ENCODE measurements around the gene RALB.
"Not testable (repeated sequence)": the region's sequence is repeated elsewhere in the genome, so short reads cannot be mapped to it uniquely, and the experiment has no call there.

RALB gene

DNA sequence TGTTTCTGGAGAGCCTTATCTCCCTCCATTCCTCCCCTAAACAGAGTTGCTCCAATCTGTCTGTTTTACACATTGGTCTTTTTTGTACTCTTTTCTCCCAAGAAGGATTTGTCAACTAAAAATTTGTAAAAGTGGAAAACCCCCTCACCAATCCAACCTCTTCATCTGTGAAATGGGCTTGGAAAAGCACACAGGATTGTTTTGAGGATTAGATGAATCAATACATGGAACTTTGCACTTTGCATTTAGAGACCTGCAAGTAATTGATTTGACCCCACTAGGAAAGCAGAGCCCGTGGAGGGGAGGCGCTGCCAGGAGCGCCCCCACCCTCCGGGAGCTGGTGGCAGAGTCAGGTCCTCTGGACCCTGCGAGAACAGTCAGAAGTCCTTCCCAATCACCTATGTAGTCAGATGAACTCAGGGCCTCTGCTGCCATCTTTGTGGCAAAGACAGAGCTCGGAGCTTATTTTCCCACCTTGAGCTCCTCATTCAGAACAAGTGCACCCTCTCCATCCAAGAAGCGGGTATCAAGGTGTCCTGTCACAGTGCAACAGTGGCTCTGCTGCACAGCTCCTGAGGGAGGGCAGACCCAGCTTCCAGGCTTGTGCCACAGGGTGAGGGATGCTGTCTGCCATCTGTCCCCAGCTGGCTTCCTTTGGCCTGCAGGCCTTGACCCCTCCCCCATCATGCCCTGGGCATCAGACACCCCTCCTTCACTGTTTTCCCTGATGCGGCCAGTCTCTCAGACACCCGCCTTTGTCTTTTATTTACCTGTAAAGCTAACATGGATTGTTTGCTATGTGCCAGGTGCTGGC is 27.7 kb upstream of the RALB start:
- no peak for DNase-seq (ENCODE audit: low read depth in 1 of 2, low spot score in 1 of 2)

DNA sequence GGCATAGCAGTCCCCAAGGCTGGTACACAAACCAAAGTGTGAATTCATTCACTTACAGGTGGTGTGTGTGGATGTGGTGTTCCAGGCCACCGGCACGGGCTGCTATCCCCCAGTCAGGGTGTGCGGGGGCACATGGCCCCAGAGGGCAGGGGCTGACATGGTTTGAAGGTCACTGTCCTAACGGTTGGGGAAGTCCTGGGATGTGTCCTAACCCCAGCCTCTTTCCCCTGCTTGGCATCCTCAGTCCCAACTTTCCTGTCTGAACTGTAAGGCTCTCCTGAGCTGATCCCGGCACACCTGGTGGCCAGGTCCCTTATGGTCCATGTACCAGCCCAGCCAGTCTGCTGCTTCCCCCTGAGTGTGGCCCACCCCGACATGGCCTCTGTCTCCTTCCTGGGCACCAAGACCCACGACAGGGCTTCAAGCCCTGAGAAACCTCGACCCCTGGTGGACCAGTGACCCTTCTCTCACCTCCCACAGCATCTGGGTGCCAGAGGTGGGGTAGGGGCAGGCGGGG is 27.0 kb upstream of the RALB start:
- no peak for DNase-seq (ENCODE audit: low read depth in 1 of 2, low spot score in 1 of 2)

DNA sequence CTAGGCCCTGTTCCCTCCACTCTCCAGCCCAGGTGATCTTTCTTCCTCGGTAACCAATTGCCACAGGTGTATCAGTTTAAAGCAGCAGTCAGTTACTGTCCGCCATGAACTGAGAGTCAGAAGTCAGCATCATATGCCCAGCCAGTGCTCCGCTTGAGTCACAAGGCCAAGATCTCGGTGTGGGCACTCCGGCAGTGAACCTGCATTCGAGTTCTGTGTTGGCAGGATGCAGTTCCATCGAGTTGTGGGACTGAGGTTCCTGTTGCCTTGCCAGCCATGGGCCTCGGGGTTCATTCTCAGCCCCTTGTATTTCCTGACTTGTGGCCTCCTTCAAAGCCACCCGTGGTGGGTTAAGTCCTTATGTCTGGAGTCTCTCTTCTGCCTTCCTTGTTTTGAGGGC is 26.3 kb upstream of the RALB start:
- no peak for DNase-seq (ENCODE audit: low read depth in 1 of 2, low spot score in 1 of 2)

- DNase-seq (ENCODE audit: low read depth in 1 of 2, low spot score in 1 of 2): no peak
These were observed 25.3 kb upstream of the RALB start for GRCh38 chr2:120227111-120227991.

DNA sequence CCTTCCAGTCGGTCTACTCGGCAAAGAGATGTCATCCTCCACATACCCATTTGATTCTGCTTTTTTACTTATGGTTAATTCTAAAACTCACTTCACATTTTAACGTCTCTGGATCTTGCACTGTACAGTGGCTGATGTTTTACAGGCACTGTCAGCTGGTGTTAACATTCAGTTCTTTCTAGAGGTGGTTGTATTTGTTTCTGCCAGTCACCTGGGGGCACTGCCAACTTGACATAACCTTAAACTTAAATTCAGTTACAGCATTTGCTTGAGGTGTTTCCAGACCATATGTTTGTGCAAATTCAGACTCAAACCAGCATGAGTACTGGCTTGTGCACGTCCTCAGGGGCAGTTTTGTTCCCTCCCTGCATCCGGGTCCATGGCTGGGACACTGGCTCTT is 24.1 kb upstream of the RALB start:
- no peak for DNase-seq (ENCODE audit: low read depth in 1 of 2, low spot score in 1 of 2)

DNA sequence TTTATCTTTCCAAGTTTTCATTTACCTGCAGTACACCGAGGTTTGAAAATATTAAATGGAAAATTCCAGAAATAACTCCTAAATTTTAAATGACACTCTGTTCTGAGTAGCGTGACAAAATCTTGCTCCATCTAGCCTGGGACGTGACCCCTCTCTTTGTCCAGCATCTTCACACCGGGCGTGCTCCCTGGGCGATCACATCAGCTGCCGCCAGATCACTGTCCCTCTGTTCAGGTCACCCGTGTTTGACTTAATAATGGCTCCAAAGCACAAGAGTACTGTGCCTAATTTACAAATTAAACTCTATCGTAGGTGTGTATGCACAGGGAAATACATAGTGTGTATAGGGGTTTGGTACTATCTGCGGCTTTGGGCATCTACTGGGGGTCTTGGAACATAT is 23.3 kb upstream of the RALB start:
- no peak for DNase-seq (ENCODE audit: low read depth in 1 of 2, low spot score in 1 of 2)

- no peak for DNase-seq (ENCODE audit: low read depth in 1 of 2, low spot score in 1 of 2)
These were observed 21.9 kb upstream of the RALB start for GRCh38 chr2:120230515-120231471.

DNA sequence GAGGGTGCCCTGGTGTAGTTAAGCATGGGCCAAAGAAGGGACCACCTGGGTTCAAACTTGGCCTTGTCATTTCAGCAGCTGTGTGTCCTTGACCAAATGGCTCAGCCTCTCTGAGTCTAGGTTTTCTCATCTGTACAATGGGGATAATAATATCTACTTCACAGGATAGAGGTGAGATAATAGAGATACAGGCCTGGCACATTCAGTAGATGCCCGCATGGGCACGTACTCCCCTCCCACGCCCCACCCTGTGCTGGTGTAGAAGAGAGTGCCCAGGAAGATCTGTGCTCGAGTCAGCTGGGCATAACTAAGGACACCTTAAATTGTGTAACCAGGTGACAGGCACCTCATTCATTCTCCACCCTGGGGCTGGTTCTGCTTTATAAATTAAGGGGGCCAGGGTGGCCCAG is 21.1 kb upstream of the RALB start:
- DNase-seq (ENCODE audit: low read depth in 1 of 2, low spot score in 1 of 2): no peak

- peak; percentile 28 to 33 for DNase-seq (ENCODE audit: low read depth in 1 of 2, low spot score in 1 of 2)
These were observed 20.5 kb upstream of the RALB start for GRCh38 chr2:120231974-120232635.

- no peak for DNase-seq (ENCODE audit: low read depth in 1 of 2, low spot score in 1 of 2)
These were observed 19.4 kb upstream of the RALB start for GRCh38 chr2:120233292-120233691.

GRCh38 chr2:120235158-120235557 is 17.5 kb upstream of the RALB start:
- DNase-seq (ENCODE audit: low read depth in 1 of 2, low spot score in 1 of 2): not testable (repeated sequence)

GRCh38 chr2:120235681-120236080 is 17.0 kb upstream of the RALB start:
- DNase-seq (ENCODE audit: low read depth in 1 of 2, low spot score in 1 of 2): no peak

GRCh38 chr2:120236316-120236715 is 16.3 kb upstream of the RALB start:
- DNase-seq (ENCODE audit: low read depth in 1 of 2, low spot score in 1 of 2): no peak

DNA sequence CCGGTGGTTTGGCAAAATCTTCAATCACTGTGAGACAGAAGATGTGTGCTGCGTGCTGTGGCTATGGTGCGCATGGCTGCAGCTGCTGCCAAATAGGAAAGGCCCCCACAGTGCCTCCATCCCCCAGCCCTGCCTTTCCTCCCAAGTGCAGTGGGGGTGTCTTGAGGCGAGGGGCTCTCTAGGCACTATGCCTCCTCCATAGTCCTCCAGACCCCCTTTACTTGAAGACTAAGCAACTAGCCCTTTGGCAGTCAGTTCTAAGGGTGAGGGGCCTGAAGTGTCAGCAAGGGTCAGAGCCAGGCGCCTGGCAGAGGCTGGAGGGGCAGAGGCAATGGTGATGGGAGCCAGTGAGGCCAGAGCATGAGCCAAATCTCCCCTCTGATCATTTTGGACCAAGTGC is 15.9 kb upstream of the RALB start:
- no peak for DNase-seq (ENCODE audit: low read depth in 1 of 2, low spot score in 1 of 2)

DNA sequence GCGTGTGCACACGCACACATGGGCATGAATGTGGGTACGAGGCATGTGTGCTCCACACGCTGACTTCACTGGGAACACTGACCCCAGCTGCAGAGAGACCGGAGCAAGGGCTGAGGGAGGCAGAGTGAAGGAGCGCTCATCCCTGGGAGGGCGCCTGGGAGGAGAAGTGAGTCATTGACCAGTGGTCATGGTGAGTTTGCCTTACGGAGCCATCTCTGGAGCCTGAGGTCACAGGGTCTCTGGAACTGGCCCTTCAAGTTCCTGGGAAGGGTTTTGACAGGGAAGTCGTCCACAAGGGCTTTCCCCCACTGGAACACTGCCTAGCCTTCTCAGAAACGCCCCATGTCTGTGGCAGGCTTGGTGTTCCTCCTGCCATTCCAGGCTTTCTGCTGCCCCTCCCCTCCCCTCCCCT is 15.2 kb upstream of the RALB start:
- no peak for DNase-seq (ENCODE audit: low read depth in 1 of 2, low spot score in 1 of 2)

GRCh38 chr2:120238728-120239487 is 13.7 kb upstream of the RALB start:
- no peak for DNase-seq (ENCODE audit: low read depth in 1 of 2, low spot score in 1 of 2)

GRCh38 chr2:120239488-120240287 is 13.0 kb upstream of the RALB start:
- DNase-seq (ENCODE audit: low read depth in 1 of 2, low spot score in 1 of 2): no peak

DNA sequence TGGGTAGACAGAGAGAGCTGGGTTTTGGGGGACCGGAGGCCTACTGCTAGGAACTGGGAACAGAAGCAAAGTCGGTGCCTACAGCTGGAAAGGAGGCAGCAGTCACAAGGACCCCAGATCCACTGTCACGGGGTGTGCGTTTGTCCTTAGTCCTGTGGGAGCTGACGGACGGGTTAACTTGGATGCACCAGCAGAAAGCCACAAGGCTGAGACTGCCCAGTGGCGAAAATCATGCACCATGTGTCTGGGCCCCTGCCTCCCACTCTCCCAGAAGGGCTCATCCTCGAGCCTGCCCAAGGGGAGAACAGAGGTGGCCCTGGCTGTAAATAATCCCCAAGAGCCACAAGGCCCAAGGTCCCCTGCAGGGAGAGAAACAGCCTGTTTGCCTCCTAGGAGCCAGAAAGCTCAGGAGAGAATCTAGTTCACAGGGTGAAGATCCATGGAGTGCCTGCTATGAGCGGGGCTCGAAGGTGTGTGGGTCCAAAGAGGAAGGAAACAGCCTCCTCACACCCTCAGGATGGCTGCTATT is 11.7 kb upstream of the RALB start:
- DNase-seq (ENCODE audit: low read depth in 1 of 2, low spot score in 1 of 2): no peak

GRCh38 chr2:120241684-120242083 is 11.0 kb upstream of the RALB start:
- DNase-seq (ENCODE audit: low read depth in 1 of 2, low spot score in 1 of 2): no peak

All from stimulated activated CD4-positive, alpha-beta T cell treated with anti-CD3 and anti-CD28 coated beads, Interleukin-15, amount 100 ng/mL, for 1 hour (primary cell).